Stimulated activated CD4-positive, alpha-beta T cell treated with anti-CD3 and anti-CD28 coated beads, TNF-alpha, amount 100 ng/mL, for 1 hour (primary cell): ENCODE data around the gene PPM1N.

ENCODE experiments used
- DNase-seq, 3 donors: peaks; one replicate each; pipeline ENCODE4 v3.0.0-alpha.2; 2020; ENCODE audit warnings: low read depth in 3 of 3, low spot score in 1 of 3

Gene PPM1N

DNA sequence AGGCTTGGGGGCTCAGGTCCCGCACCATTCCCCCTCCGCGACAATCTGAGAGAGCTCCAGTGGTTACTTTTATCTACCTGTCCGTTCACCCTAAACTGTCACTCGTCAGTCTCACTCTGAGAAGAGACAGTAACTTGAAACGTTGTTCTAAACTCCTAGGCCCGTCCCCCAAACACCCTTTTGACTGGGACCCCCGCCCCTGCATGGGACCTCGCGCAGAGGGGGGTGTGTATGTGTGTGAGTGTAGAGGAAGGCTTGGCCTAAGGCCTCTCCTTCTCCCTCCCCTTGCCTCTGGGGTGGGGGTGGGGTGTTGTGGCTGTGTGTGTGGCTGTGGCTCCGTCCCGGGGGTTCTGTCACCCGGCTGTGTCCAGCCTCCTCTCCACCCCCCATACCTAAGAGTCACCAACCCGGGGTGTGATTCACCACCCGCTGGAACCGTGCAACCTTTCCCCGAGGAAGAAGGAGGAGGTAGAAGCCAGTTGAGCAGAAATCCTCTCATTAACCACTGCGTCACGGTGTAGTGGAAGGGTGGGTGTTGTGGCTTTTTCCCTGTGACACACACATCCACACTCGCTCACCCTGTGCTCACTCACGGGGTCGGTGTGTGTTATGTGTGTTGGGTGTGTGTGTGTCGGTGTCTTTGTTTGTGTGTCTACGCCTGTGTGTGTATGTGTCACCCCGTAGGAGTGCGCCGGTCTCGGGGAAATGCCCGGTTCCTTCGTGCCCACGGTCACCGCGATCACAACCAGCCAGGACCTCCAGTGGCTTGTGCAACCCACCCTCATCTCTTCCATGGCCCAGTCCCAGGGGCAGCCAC lies 28.1 kb upstream of the PPM1N start:
- DNase-seq = no peak

DNA sequence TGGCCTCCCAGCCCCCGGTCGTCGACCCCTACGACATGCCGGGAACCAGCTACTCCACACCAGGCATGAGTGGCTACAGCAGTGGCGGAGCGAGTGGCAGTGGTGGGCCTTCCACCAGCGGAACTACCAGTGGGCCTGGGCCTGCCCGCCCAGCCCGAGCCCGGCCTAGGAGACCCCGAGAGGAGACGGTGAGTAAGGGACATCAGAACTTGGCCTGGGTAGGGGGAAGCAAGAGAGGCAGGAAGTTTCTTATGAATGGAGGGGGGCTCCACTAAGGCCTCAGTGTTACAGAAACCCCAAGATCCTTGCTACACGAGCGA lies 27.5 kb upstream of the PPM1N start:
- no peak for DNase-seq

DNA sequence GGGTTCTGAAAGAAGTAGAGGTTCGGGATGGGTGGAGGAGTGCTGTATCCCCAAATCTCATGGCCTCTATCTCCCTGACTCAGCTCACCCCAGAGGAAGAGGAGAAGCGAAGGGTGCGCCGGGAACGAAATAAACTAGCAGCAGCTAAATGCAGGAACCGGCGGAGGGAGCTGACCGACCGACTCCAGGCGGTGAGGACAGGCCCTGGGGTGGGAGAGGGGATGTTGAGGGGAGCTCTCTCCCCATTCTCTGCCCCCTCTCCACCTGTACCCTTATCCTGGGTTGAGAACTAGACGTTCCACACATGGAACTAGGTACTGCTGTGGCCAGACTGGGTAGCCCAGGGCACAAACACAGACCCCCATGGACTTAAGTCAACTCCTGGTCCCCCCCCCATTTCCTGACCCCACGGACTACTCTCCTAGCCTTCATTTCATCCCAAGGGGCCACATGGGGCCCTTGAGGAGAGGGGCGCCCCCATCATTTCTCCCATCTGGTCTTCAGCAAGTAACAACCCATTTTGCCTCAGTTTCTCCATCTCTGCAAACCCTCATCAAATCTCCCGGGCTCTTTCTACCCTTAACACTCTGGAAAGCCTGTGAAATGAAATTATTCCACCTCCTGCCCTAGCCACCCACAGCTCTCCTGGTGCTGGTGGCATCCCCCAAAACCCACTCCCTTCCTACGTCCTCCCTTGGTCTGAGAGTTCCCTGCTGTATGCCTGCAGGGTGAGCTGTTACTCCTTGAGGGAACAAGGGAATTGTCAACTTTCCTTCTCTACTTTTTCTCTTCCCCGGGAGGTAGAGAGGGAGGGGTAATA lies 26.9 kb upstream of the PPM1N start:
- no peak for DNase-seq

DNA sequence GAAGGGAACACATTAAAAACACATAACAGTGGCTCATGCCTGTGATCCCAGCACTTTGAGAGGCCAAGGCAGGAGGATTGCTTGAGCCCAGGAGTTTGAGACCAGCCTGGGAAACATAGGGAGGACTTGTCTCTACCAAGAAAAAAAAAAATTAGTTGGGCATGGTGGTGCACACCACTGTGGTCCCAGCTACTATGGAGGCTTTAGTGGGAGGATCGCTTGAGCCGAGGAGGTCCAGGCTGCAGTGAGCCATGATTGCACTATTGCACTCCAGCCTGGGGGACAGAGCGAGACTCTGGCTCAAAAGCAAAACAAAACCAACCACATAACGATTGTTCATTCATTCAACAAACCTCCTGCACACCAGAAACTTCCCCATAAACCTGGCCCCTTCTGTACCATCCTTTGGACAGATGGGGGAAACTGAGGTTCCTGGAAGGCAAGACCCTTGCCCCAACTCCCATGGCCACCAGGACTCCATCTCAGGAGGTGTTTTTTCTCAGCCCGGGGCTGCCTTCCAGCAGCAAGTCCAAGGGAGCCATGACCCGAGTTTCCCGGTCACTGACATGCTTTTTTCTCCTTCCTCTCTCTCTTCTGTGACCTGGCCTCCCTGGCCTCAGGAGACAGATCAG lies 26.2 kb upstream of the PPM1N start:
- no peak for DNase-seq

DNA sequence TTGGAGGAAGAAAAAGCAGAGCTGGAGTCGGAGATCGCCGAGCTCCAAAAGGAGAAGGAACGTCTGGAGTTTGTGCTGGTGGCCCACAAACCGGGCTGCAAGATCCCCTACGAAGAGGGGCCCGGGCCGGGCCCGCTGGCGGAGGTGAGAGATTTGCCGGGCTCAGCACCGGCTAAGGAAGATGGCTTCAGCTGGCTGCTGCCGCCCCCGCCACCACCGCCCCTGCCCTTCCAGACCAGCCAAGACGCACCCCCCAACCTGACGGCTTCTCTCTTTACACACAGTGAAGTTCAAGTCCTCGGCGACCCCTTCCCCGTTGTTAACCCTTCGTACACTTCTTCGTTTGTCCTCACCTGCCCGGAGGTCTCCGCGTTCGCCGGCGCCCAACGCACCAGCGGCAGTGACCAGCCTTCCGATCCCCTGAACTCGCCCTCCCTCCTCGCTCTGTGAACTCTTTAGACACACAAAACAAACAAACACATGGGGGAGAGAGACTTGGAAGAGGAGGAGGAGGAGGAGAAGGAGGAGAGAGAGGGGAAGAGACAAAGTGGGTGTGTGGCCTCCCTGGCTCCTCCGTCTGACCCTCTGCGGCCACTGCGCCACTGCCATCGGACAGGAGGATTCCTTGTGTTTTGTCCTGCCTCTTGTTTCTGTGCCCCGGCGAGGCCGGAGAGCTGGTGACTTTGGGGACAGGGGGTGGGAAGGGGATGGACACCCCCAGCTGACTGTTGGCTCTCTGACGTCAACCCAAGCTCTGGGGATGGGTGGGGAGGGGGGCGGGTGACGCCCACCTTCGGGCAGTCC lies 25.5 kb upstream of the PPM1N start:
- DNase-seq = no peak

DNA sequence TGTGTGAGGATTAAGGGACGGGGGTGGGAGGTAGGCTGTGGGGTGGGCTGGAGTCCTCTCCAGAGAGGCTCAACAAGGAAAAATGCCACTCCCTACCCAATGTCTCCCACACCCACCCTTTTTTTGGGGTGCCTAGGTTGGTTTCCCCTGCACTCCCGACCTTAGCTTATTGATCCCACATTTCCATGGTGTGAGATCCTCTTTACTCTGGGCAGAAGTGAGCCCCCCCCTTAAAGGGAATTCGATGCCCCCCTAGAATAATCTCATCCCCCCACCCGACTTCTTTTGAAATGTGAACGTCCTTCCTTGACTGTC lies 24.9 kb upstream of the PPM1N start:
- no peak for DNase-seq

DNA sequence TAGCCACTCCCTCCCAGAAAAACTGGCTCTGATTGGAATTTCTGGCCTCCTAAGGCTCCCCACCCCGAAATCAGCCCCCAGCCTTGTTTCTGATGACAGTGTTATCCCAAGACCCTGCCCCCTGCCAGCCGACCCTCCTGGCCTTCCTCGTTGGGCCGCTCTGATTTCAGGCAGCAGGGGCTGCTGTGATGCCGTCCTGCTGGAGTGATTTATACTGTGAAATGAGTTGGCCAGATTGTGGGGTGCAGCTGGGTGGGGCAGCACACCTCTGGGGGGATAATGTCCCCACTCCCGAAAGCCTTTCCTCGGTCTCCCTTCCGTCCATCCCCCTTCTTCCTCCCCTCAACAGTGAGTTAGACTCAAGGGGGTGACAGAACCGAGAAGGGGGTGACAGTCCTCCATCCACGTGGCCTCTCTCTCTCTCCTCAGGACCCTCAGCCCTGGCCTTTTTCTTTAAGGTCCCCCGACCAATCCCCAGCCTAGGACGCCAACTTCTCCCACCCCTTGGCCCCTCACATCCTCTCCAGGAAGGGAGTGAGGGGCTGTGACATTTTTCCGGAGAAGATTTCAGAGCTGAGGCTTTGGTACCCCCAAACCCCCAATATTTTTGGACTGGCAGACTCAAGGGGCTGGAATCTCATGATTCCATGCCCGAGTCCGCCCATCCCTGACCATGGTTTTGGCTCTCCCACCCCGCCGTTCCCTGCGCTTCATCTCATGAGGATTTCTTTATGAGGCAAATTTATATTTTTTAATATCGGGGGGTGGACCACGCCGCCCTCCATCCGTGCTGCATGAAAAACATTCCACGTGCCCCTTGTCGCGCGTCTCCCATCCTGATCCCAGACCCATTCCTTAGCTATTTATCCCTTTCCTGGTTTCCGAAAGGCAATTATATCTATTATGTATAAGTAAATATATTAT lies 24.3 kb upstream of the PPM1N start:
- DNase-seq = no peak

DNA sequence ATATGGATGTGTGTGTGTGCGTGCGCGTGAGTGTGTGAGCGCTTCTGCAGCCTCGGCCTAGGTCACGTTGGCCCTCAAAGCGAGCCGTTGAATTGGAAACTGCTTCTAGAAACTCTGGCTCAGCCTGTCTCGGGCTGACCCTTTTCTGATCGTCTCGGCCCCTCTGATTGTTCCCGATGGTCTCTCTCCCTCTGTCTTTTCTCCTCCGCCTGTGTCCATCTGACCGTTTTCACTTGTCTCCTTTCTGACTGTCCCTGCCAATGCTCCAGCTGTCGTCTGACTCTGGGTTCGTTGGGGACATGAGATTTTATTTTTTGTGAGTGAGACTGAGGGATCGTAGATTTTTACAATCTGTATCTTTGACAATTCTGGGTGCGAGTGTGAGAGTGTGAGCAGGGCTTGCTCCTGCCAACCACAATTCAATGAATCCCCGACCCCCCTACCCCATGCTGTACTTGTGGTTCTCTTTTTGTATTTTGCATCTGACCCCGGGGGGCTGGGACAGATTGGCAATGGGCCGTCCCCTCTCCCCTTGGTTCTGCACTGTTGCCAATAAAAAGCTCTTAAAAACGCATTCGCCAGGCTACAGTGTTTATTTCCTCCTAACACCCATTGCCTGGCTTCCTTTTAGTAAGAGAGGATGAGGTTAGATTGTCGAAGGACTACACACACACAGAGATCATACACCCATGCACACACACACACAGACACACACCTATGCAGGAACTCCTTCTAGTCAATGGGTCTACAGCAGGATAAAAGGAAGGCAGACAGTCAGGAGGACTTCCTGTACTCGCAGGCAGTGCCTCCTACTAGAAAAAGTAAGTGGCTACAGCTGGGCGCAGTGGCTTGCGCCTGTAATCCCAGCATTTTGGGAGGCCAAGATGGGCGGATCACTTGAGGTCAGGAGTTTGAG lies 23.4 kb upstream of the PPM1N start:
- no peak for DNase-seq

DNA sequence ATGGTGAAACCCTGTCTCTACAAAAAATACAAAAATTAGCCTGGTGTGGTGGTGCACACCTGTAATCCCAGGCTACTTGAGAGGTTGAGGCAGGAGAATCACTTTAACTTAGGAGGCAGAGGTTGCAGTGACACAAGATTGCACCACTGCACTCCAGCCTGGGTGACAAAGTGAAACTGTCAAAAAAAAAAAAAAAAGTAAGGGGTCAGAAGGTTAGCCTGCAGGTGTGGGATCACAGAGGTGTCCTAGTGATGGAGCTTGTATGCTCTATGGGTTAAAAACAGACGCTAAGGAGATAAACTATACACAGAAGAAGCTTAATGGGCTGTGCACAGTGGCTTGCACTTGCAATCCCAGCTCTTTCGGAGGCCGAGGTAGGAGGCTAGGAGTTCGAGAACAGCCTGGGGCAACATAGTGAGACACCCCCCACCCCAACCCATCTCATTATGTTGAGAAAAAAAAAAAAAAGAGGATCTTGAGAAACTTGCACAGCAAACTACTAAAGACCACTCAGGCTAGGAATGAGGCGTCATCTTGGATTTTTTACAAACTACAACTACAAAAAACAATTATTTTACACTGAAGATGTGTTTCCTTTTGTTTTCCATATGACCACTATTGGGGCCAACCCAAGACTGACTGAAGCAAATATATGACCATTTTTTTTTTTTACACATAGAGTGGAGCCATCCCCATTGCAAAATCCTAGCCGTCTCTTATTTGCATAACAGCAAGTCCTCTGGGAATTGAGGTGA lies 22.5 kb upstream of the PPM1N start:
- no peak for DNase-seq

DNA sequence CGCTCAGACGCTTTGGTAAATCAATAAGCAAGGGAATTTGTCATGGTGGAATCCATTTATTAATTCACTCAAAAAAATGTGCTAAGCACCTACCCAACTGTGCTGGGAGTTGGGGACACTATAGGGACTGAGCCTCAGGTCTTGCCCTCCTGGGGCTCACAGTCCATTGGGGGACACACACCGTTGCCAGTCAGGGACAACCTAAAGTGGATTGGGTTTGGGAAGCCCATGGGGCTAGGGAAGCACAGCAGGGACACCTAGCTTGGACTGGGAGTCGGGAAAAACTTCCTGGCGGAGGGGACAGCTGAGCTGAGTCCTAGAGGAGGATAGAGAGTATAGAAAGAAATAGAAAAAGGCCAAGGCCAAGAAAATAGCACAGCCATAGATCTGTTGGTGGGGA lies 21.9 kb upstream of the PPM1N start:
- no peak for DNase-seq

DNA sequence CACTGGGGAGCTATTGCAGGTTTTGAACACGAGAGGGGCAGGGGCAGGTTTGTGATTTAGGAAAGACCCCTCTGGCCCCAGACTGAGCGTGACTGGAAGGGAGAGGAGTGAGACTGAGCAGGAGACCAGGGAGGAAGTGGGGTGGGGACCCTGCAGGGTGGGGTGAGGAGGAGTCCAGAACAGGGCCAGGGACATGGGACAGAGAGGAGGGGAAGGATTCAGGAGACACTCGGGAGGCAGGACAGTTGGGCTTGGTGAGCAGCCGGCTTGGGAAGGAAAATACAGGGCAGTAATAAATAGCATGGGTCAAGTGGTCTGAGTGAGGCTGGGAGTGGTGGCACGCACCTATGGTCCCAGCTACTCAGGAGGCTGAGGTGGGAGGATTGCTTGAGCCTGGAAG lies 21.1 kb upstream of the PPM1N start:
- DNase-seq = no peak

DNA sequence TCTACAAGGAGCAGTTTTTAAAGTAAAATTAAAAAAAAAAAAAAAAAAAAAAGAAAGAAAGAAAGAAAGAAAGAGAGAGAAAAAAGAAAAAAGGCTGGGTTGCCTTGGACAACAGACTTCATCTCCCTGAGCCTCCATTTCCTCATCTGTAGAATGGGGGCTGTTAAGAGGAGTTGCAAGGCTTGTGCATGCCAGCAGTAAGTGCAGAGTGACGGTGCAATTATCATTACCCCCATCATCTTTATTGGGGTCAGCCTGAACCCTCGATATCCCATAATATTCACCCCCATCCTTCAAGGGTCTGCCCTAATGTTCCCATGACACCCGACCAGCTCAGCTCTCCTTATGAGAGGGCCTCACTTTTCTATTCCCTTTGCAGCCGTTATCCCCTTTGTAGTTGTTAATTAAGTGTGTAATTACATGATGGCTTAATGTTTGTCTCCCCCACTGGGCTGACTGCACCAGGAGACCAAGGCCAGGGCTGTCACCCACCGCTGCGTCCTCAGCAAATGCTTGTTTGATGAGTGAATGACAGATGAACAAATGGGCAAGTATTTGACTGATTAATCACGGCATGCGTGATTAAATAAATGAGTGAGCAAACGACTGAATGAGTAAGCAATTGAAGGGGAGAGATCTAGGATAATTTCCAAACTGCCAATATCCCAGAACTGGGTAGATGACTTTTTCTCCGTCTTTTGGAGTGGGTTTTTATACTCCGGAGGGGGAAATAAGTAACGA lies 20.4 kb upstream of the PPM1N start:
- no peak for DNase-seq

DNA sequence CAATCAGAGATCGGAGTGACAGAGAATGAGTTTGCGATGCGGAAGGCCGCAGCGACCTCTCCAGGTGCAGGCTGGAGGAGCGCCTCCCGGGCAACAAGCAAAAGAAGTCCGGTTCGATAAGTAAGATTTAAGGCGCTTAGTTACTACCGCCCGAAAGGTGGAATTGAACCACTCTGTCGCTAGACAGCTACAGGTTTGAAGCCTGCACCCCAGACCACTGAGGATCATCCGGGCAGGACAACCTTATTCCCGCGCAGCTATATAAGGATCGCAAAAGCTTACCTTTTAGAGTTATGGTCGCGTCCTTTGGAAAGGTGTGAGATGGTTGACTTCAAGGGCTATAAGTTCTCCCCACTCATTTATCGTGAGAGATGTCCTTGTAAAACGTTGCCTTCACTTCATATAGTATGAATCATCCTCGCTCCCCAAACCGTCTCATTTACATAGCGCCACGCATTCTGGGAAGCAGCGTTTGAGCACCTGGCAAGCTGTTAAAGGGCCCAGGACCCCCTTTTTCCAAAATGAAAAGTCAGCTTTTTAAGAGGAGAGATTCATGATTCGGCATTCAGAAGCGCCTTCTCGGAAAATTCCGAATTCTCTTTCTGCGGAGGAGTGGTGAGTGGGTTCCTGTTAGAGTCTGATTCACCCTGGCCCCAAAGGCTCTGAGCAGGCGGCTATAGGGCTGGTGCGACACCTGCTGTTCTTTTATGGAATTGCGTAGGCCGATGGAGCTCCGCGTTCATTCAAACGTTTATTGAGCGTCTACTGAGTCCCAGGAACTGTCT lies 19.6 kb upstream of the PPM1N start:
- DNase-seq = peak; percentile 68 to 86 (median 84)

DNA sequence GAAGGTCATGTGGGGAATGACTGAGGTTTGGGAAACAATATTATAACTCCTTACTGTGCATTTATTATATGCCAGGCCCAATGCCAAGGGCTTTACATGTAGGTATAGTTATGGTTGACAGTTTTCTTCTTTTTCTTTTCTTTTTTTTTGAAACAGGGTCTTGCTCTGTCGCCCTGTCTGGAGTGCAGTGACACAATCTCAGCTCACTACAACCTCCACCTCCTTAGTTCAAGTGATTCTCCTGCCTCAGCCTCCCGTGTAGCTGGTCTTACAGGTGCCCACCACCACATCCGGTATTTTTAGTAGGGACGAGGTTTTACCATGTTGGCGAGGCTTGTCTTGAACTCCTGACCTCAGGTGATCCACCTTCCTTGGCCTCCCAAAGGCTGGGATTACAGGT lies 15.2 kb upstream of the PPM1N start:
- DNase-seq = no peak

DNA sequence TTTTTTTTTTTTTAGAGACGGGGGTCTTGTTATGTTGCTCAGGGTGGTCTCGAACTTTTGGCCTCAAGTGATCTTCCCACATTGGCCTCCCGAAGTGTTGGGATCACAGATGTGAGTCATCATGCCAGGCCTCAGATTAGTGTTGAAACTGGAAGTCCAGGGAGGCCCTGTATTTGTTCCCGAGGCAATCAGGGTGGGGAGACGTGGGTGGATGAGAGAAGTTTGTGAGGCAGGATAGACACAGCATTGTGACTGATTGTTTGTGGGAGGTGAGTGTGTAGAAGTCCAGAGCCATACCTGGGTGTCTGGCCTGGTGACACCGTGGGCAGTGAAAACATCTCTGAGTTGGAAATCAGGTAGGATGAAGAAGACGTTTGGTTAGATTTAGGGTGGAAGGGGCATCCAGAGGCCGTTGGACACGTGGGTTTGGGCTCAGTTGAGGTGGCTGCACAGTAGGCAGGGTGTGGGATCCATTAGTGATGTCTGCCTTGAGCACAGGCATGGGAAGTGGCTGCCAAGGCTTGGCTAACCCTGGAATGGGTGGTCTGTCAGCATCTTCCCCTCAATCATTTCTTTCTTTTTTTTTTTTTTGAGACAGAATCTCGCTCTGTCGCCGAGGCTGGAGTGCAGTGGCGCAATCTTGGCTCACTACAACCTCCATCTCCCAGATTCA lies 13.8 kb upstream of the PPM1N start:
- no peak for DNase-seq

DNA sequence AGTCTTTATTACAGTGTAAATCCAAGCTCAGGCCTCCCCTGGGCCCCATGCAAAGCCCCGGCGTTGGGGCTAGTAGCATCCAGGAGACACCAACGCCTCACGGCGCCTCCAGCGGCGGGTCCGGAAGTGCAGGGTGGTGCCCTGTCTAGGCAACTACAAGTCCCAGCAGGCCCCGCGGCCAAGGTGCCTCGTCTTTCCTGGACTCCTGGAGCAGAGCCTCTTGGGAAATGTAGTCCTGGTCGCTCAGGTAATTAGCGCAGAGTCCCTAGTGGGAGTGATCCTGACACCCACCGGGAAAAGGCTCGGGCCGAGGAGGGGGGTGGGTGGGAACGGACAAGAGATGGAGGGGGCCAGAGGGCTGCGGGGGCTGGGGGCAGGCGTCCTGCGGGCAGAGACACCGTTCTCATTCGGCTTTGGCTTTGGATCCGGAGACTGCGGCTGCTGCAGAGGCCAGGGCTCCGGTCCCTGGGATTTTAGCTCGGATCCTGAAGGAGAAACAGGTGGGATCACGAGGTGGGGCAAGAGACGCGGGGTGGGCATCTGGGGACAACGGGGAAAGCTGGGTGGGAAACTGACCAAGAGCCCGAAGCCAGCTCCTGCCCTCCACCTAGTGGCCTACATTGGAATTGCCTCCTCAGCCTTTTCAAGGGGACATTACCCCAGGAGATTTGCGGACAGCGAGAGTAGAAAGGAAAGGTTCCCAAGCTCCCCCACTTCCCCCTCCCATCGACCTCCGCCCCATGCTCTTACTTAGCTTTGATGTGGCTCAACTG lies 12.8 kb upstream of the PPM1N start:
- peak; percentile 91 to 97 (median 93) for DNase-seq
